KMS-11 (cell line): ENCODE measurements around the gene MATR3.

ENCODE experiments used
- H2AFZ ChIP-seq: fragments of 200-600 bp; sonication (generic); 2 replicates; pipeline ENCODE4 v1.6.1; 2016; ENCODE audit warnings: antibody characterized with exemption, mixed run types, low read depth
- H3K27ac ChIP-seq: fragments of 200-600 bp; sonication (generic); 2 replicates; pipeline ENCODE4 v1.6.1; 2016; ENCODE audit warnings: mild to moderate bottlenecking, mixed run types
- H3K27me3 ChIP-seq: fragments of 200-600 bp; sonication (generic); 2 replicates; pipeline ENCODE4 v1.6.1; 2017; ENCODE audit warnings: mild to moderate bottlenecking, low read depth, mixed run types, moderate library complexity; ENCODE audit not compliant: insufficient read depth
- H3K36me3 ChIP-seq: fragments of 200-600 bp; sonication (generic); 2 replicates; pipeline ENCODE4 v1.6.1; 2017; ENCODE audit warnings: mild to moderate bottlenecking, mixed run types; ENCODE audit not compliant: insufficient read depth
- H3K4me1 ChIP-seq: fragments of 200-600 bp; sonication (generic); 2 replicates; pipeline ENCODE4 v1.6.1; 2016; ENCODE audit warnings: mild to moderate bottlenecking, low read depth, mixed run types; ENCODE audit not compliant: poor library complexity, severe bottlenecking
- H3K4me2 ChIP-seq: fragments of 200-600 bp; sonication (generic); 2 replicates; pipeline ENCODE4 v1.7.0; 2016; ENCODE audit warnings: mild to moderate bottlenecking, mixed run types
- H3K4me3 ChIP-seq: fragments of 200-600 bp; sonication (generic); IDR thresholded peaks from 2 replicates; pipeline ENCODE4 v1.6.1; 2017; ENCODE audit warnings: low read depth, low read length, mixed read lengths; ENCODE audit not compliant: insufficient read depth
- H3K79me2 ChIP-seq: fragments of 200-600 bp; sonication (generic); 2 replicates; pipeline ENCODE4 v1.6.1; 2016; ENCODE audit warnings: low read depth, mixed run types; ENCODE audit not compliant: insufficient read depth
- H3K9ac ChIP-seq: fragments of 200-600 bp; sonication (generic); 2 replicates; pipeline ENCODE4 v1.6.1; 2016; ENCODE audit warnings: mild to moderate bottlenecking, mixed run types
- H4K20me1 ChIP-seq: fragments of 200-600 bp; sonication (generic); 2 replicates; pipeline ENCODE4 v1.6.1; 2016; ENCODE audit warnings: mild to moderate bottlenecking, mixed run types; ENCODE audit not compliant: insufficient read depth
- CTCF ChIP-seq: fragments of 200-600 bp; sonication (generic); conservative IDR thresholded peaks from 2 replicates; pipeline ENCODE4 v1.6.1; 2017; ENCODE audit warnings: low read depth, mild to moderate bottlenecking, antibody characterized with exemption, low read length, moderate library complexity, mixed read lengths

The MATR3 gene

GRCh38 chr5:139283252-139284166, 10.0 kb upstream of the MATR3 start:
- Histone ChIP-seq H3K4me1 (peaks cover 31% of the 10 kb centered on the region), H3K27me3 (no peaks in the 10 kb centered on the region), H2AFZ (no peak overlapping the region), H3K4me2 (no peak overlapping the region), H3K36me3 (peaks cover 27% of the 10 kb centered on the region), H3K79me2 (peaks cover 10% of the 10 kb centered on the region; the same call in 1 of the 2 replicates), H3K27ac (no peak overlapping the region), H4K20me1 (peaks cover 24% of the 10 kb centered on the region), H3K9ac (no peak overlapping the region), H3K4me3 (no peak overlapping the region)
- TF ChIP-seq CTCF: no peak

- no peak overlapping the region for H3K4me2 ChIP-seq
- no peak overlapping the region for H3K9ac ChIP-seq
- no peak for TF ChIP-seq CTCF
- peaks cover 7% of the 10 kb centered on the region; the same call in 1 of the 2 replicates for H3K79me2 ChIP-seq
- peaks cover 23% of the 10 kb centered on the region for H3K36me3 ChIP-seq
- peaks cover 24% of the 10 kb centered on the region for H4K20me1 ChIP-seq
- H3K27me3 ChIP-seq: no peaks in the 10 kb centered on the region
- peaks cover 24% of the 10 kb centered on the region for H3K4me1 ChIP-seq
- H2AFZ ChIP-seq: no peak overlapping the region
- no peak overlapping the region for H3K4me3 ChIP-seq
- no peak overlapping the region for H3K27ac ChIP-seq
Measured at GRCh38 chr5:139284295-139284694, 9.2 kb upstream of the MATR3 start.

DNA sequence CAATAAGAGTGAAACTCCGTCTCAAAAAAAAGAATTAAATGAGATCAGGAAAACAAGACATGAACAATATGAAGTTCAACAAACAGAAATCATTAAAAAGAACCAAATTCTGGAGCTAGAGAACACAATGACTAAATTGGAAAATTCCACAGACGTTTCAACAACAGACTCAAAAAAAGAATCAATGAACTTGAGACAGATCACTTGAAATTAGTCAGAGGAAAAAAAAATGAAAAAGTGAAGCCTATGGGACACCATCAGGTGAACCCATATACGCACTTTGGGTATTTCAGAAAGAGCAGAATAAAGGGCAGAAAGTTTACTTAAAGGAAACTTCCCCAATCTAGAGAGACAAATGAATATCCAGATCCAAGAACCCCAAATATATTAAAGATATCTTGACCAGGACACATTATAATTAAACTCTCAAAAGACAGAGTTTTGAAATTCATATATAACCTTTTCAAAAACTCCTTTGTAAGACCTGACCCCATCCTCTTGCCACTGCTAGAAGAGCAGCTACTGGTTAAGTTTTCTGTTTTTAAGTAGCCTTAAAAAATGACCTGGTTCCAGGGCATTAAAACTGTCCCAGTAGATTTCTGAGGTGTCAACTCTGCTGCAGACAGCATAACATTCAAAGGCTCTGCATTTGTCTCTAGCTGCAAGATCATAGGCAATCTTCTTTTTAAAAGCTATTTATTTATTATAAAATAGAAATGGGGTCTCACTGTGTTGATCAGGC, 7.7 kb upstream of the MATR3 start:
- H3K27me3 ChIP-seq: no peaks in the 10 kb centered on the region
- peaks cover 8% of the 10 kb centered on the region for H3K4me1 ChIP-seq
- H4K20me1 ChIP-seq: peaks cover 19% of the 10 kb centered on the region; the same call in 1 of the 2 replicates
- no peak overlapping the region for H3K4me3 ChIP-seq
- H3K79me2 ChIP-seq: peaks cover 7% of the 10 kb centered on the region; the same call in 1 of the 2 replicates
- no peak overlapping the region for H2AFZ ChIP-seq
- no peak overlapping the region for H3K4me2 ChIP-seq
- H3K9ac ChIP-seq: no peak overlapping the region
- TF ChIP-seq CTCF: no peak
- H3K27ac ChIP-seq: no peak overlapping the region
- peaks cover 14% of the 10 kb centered on the region for H3K36me3 ChIP-seq

- Histone ChIP-seq H3K9ac (no peak overlapping the region), H3K4me2 (no peak overlapping the region), H3K4me3 (no peak overlapping the region), H3K27me3 (no peaks in the 10 kb centered on the region), H2AFZ (no peak overlapping the region), H4K20me1 (0 out of 2 replicates have a peak, but pooled peaks cover 8% of the 10 kb centered on the region), H3K27ac (no peak overlapping the region), H3K4me1 (peaks cover 3% of the 10 kb centered on the region), H3K79me2 (no peaks in the 10 kb centered on the region), H3K36me3 (0 out of 2 replicates have a peak, but pooled peaks cover 3% of the 10 kb centered on the region)
- TF ChIP-seq CTCF: no peak
Measured at GRCh38 chr5:139287890-139288635, 5.5 kb upstream of the MATR3 start.
